GM23338 (cell line): Measurements from ENCODE around the gene BCAS3. TPM values are rescaled to one million over a fixed set of nuclear protein-coding genes. Genes with fewer than 3 reads are reported as not detected.

Experiments used
- ATAC-seq: fragments of 200-7000 bp; cut with Tn5 transposase; 3 replicates; pipeline ENCODE4 v1.9.1; 2020
- DNase-seq: peaks from one replicate; pipeline ENCODE4 v3.0.0-alpha.2; 2015; ENCODE audit warnings: low spot score
- H2AFZ ChIP-seq: fragments of 200-600 bp; sonication (generic); 2 replicates; pipeline ENCODE4 v1.8.0; 2016; ENCODE audit warnings: antibody characterized with exemption, mild to moderate bottlenecking, moderate library complexity
- H3F3A ChIP-seq: fragments of 200-600 bp; sonication (generic); replicated peaks from 2 replicates; pipeline ENCODE4 v1.8.0; 2017; ENCODE audit warnings: antibody characterized with exemption, mixed run types, low read depth
- H3K27ac ChIP-seq: fragments of 200-600 bp; sonication (generic); 2 replicates; pipeline ENCODE4 v1.6.1; 2016; ENCODE audit warnings: low read depth
- H3K27me3 ChIP-seq: fragments of 200-600 bp; sonication (generic); 2 replicates; pipeline ENCODE4 v1.8.0; 2016; ENCODE audit warnings: mild to moderate bottlenecking, mixed run types, moderate library complexity; ENCODE audit not compliant: insufficient read depth
- H3K36me3 ChIP-seq: fragments of 200-600 bp; sonication (generic); 2 replicates; pipeline ENCODE4 v1.8.0; 2016; ENCODE audit warnings: mild to moderate bottlenecking; ENCODE audit not compliant: insufficient read depth
- H3K4me1 ChIP-seq: fragments of 200-600 bp; sonication (generic); 2 replicates; pipeline ENCODE4 v1.8.0; 2016; ENCODE audit warnings: mild to moderate bottlenecking, moderate library complexity; ENCODE audit not compliant: insufficient read depth
- H3K4me2 ChIP-seq: fragments of 200-600 bp; sonication (generic); 2 replicates; pipeline ENCODE4 v1.7.1; 2017; ENCODE audit warnings: mixed run types
- H3K4me3 ChIP-seq: fragments of 200-600 bp; sonication (generic); 2 replicates; pipeline ENCODE4 v1.6.1; 2016; ENCODE audit warnings: mixed run types
- H3K79me2 ChIP-seq: fragments of 200-600 bp; sonication (generic); replicated peaks from 2 replicates; pipeline ENCODE4 v1.8.0; 2017; ENCODE audit warnings: mild to moderate bottlenecking; ENCODE audit not compliant: insufficient read depth
- H3K9me2 ChIP-seq: fragments of 200-600 bp; sonication (generic); 2 replicates; pipeline ENCODE4 v1.8.0; 2017; ENCODE audit not compliant: insufficient read depth
- H4K20me1 ChIP-seq: fragments of 200-600 bp; sonication (generic); replicated peaks from 2 replicates; pipeline ENCODE4 v1.8.0; 2017; ENCODE audit warnings: mild to moderate bottlenecking; ENCODE audit not compliant: insufficient read depth
- H3K27ac Mint-ChIP-seq: 2 replicates; pipeline ENCODE4 v1.8.0; 2020; ENCODE audit warnings: inconsistent platforms, mild to moderate bottlenecking, moderate library complexity, mixed read lengths
- H3K27me3 Mint-ChIP-seq: 3 replicates; pipeline ENCODE4 v1.8.0; 2022; ENCODE audit warnings: low read depth, mild to moderate bottlenecking, moderate library complexity, mixed read lengths, inconsistent platforms; ENCODE audit not compliant: insufficient read depth, poor library complexity
- H3K36me3 Mint-ChIP-seq: 3 replicates; pipeline ENCODE4 v1.8.0; 2021; ENCODE audit warnings: low read depth, mild to moderate bottlenecking, inconsistent platforms, moderate library complexity, mixed read lengths
- H3K4me1 Mint-ChIP-seq: 3 replicates; pipeline ENCODE4 v1.8.0; 2020; ENCODE audit warnings: mild to moderate bottlenecking, inconsistent platforms, mixed read lengths
- H3K4me3 Mint-ChIP-seq: 3 replicates; pipeline ENCODE4 v1.8.0; 2021; ENCODE audit warnings: moderate library complexity, mild to moderate bottlenecking, inconsistent platforms, mixed read lengths
- H3K9me3 Mint-ChIP-seq: 3 replicates; pipeline ENCODE4 v1.8.0; 2020; ENCODE audit warnings: moderate library complexity, mild to moderate bottlenecking, inconsistent platforms, mixed read lengths
- CREB1 ChIP-seq: fragments of 250-450 bp; sonication (Bioruptor Pico); IDR thresholded peaks from 2 replicates; pipeline ENCODE4 v1.5.0; 2020; ENCODE audit warnings: low read depth, mild to moderate bottlenecking, moderate library complexity
- CTCF ChIP-seq, 2 experiments: fragments of 200-600 bp in 1 of 2; sonication (generic) in 1 of 2; conservative IDR thresholded peaks; 2 replicates each; pipeline versions ENCODE4 v1.5.1 to v1.6.1; 2016 to 2017; ENCODE audit warnings: antibody characterized with exemption in 2 of 2, low read depth in 2 of 2, mild to moderate bottlenecking in 2 of 2, moderate library complexity in 1 of 2
- ETS1 ChIP-seq: IDR thresholded peaks from 2 replicates; pipeline ENCODE4 v1.6.1; 2016; ENCODE audit warnings: antibody characterized with exemption
- EZH2 ChIP-seq: fragments of 200-600 bp; sonication (generic); IDR thresholded peaks from one replicate; pipeline ENCODE4 v1.8.0; 2017; ENCODE audit warnings: antibody characterized with exemption, mild to moderate bottlenecking, low read depth; ENCODE audit not compliant: unreplicated experiment
- EZH2phosphoT487 ChIP-seq: fragments of 200-600 bp; sonication (generic); IDR thresholded peaks from one replicate; pipeline ENCODE4 v1.8.1; 2018; ENCODE audit warnings: antibody characterized with exemption; ENCODE audit not compliant: unreplicated experiment
- JUNB ChIP-seq: IDR thresholded peaks from one replicate; pipeline ENCODE4 v1.6.1; 2016; ENCODE audit warnings: antibody characterized with exemption; ENCODE audit not compliant: unreplicated experiment
- NANOG ChIP-seq: IDR thresholded peaks from 2 replicates; pipeline ENCODE4 v1.6.1; 2016; ENCODE audit warnings: antibody characterized with exemption, borderline replicate concordance
- POLR2AphosphoS5 ChIP-seq: IDR thresholded peaks from 2 replicates; pipeline ENCODE4 v1.6.1; 2016; ENCODE audit warnings: antibody characterized with exemption, low read depth
- REST ChIP-seq: IDR thresholded peaks from one replicate; pipeline ENCODE4 v1.6.1; 2018; ENCODE audit warnings: antibody characterized with exemption; ENCODE audit not compliant: unreplicated experiment
- STAT1 ChIP-seq: IDR thresholded peaks from one replicate; pipeline ENCODE4 v1.6.1; 2016; ENCODE audit warnings: antibody characterized with exemption; ENCODE audit not compliant: unreplicated experiment
- ZNF114 ChIP-seq: fragments of 250-450 bp; sonication (Bioruptor Pico); IDR thresholded peaks from 2 replicates; pipeline ENCODE4 v1.5.0; 2020; ENCODE audit warnings: mild to moderate bottlenecking, moderate library complexity
- ZNF331 ChIP-seq: fragments of 250-450 bp; sonication (Bioruptor Pico); IDR thresholded peaks from 2 replicates; pipeline ENCODE4 v1.5.0; 2020; ENCODE audit warnings: low read depth, mild to moderate bottlenecking, moderate library complexity
- polyA plus RNA-seq: library from polyadenylated mRNA; unstranded; fragments of >200 nt; fragmentation: Nextera tagmentation; extraction: Ambion mirVana; gene quantifications from 2 replicates; pipeline ENCODE4 v1.2.1, GENCODE V29; 2016
- total RNA-seq: library from RNA; depleted of rRNA; stranded (reverse); fragments of >200 nt; shearing (Covaris generic); gene quantifications from 2 replicates; pipeline ENCODE4 v1.2.3, GENCODE V29; 2014

Gene BCAS3
- total and polyA plus RNA-seq, 2 experiments from 2014 or later = 8.2 to 28.0 TPM

- TF ChIP-seq CTCF (conservative IDR thresholded peaks at IDR 0.05; ENCODE audit: low read depth in 2 of 2) (no peak), REST (no peak), ETS1 (no peak)
Observed at GRCh38 chr17:61321344-61321743, 643.7 kb downstream of the BCAS3 start (continued).

GRCh38 chr17:61322325-61323002 lies 644.8 kb downstream of the BCAS3 start:
- peaks cover 15% of the 10 kb centered on the region for H3K4me1 Mint-ChIP-seq
- Histone ChIP-seq H2AFZ (no peak overlapping the region), H3K4me2 (no peak overlapping the region), H3K9me2 (no peaks in the 10 kb centered on the region; the same call in 1 of the 2 replicates), H3K4me3 (no peak overlapping the region), H3K36me3 (no peaks in the 10 kb centered on the region), H3F3A (no peaks in the 10 kb centered on the region), H3K27me3 (no peaks in the 10 kb centered on the region), H3K27ac (no peak overlapping the region), H3K79me2 (no peaks in the 10 kb centered on the region), H3K4me1 (peaks cover 6% of the 10 kb centered on the region; the same call in 1 of the 2 replicates), H4K20me1 (no peaks in the 10 kb centered on the region)
- ATAC-seq = no peak
- no peaks in the 10 kb centered on the region for H3K36me3 Mint-ChIP-seq
- DNase-seq = no peak
- no peaks in the 10 kb centered on the region for H3K9me3 Mint-ChIP-seq
- peaks cover 2% of the 10 kb centered on the region for H3K27me3 Mint-ChIP-seq
- no peak overlapping the region for H3K4me3 Mint-ChIP-seq
- H3K27ac Mint-ChIP-seq = no peak overlapping the region; the same call in 1 of the 2 replicates
- TF ChIP-seq CTCF (conservative IDR thresholded peaks at IDR 0.05; ENCODE audit: low read depth in 2 of 2) = no peak
- no peak for TF ChIP-seq ZNF114 (CRISPR knock-in tag)
- TF ChIP-seq REST = no peak
- TF ChIP-seq NANOG = no peak
- TF ChIP-seq EZH2 = no peak
- TF ChIP-seq STAT1 = no peak
- TF ChIP-seq ZNF331 = no peak
- TF ChIP-seq JUNB = no peak
- no peak for TF ChIP-seq POLR2AphosphoS5
- no peak for TF ChIP-seq EZH2phosphoT487
- no peak for TF ChIP-seq CREB1 (CRISPR knock-in tag)
- no peak for TF ChIP-seq ETS1
